ENCODE measurements around the gene PMIS2. TPM values are rescaled to one million over a fixed set of nuclear protein-coding genes. Genes with fewer than 3 reads are reported as not detected.

Gene PMIS2
- total RNA-seq, 1 experiment from 2014 or later = not detected

- CTCF ChIA-PET = no interaction called here
- no peak for DNase-seq
- peaks cover 7% of the 10 kb centered on the region for H3K4me1 Mint-ChIP-seq (ENCODE audit: low read depth, unreplicated experiment)
These were observed 43.3 kb downstream of the PMIS2 start for GRCh38 chr19:35629332-35629633.

GRCh38 chr19:35633727-35634440 lies 47.9 kb downstream of the PMIS2 start:
- Histone ChIP-seq H3K36me3 (ENCODE audit: control insufficient read depth, insufficient read depth, low read length) (peaks cover 6% of the 10 kb centered on the region), H3K9me3 (no peaks in the 10 kb centered on the region), H3K4me1 (no peaks in the 10 kb centered on the region), H3K27me3 (replicated peaks; ENCODE audit: control insufficient read depth, insufficient read depth, low read length) (no peaks in the 10 kb centered on the region), H3K4me3 (ENCODE audit: low read depth, low read length) (no peak overlapping the region)
- BruUV-seq (replicated peaks) = no TSS peak
- Mint-ChIP-seq H3K36me3 (ENCODE audit: insufficient read depth, unreplicated experiment) (peaks cover 80% of the 10 kb centered on the region), H3K27ac (ENCODE audit: unreplicated experiment) (no peak overlapping the region), H3K4me1 (ENCODE audit: low read depth, unreplicated experiment) (peaks cover 7% of the 10 kb centered on the region), H3K9me3 (ENCODE audit: unreplicated experiment) (no peaks in the 10 kb centered on the region), H3K4me3 (ENCODE audit: unreplicated experiment) (no peak overlapping the region), H3K27me3 (ENCODE audit: insufficient read depth, unreplicated experiment) (no peaks in the 10 kb centered on the region)
- POLR2A ChIA-PET = no interaction called here
- CTCF ChIA-PET = no interaction called here
- intact Hi-C loops (cut with micrococcal nuclease; ENCODE audit: unreplicated experiment) = no loop called here
- DNase-seq = no peak
- TF ChIP-seq CTCF (IDR thresholded peaks at IDR 0.05; ENCODE audit: insufficient read depth in 1 of 2, low read depth in 1 of 2, low read length in 1 of 2, severe bottlenecking in 1 of 2, unreplicated experiment in 1 of 2) = no peak

More at GRCh38 chr19:35629332-35629633, 43.3 kb downstream of the PMIS2 start:
- Mint-ChIP-seq H3K27me3 (ENCODE audit: insufficient read depth, unreplicated experiment) (no peaks in the 10 kb centered on the region), H3K9me3 (ENCODE audit: unreplicated experiment) (no peaks in the 10 kb centered on the region), H3K36me3 (ENCODE audit: insufficient read depth, unreplicated experiment) (peaks cover 64% of the 10 kb centered on the region), H3K27ac (ENCODE audit: unreplicated experiment) (peak overlapping the region; percentile 100), H3K4me3 (ENCODE audit: unreplicated experiment) (peak overlapping the region; percentile 100)
- H3K4me1 ChIP-seq = no peaks in the 10 kb centered on the region
- peaks cover 6% of the 10 kb centered on the region for H3K36me3 ChIP-seq (ENCODE audit: control insufficient read depth, insufficient read depth, low read length)
- BruUV-seq (replicated peaks) = TSS peak; percentile 65
- intact Hi-C loops (cut with micrococcal nuclease; ENCODE audit: unreplicated experiment) = loop anchor here (5.0 kb wide), 1 partner anchor 82 kb away; the partner anchor contains the start of gene TMEM147
- no peaks in the 10 kb centered on the region for H3K27me3 ChIP-seq (replicated peaks; ENCODE audit: control insufficient read depth, insufficient read depth, low read length)
- POLR2A ChIA-PET = interaction anchor here (1.0 kb wide), 1 partner anchor 19 kb away, joined by 3 read pairs; the partner anchor contains the start of gene COX6B1
- TF ChIP-seq CTCF (IDR thresholded peaks at IDR 0.05; ENCODE audit: insufficient read depth in 1 of 2, low read depth in 1 of 2, low read length in 1 of 2, severe bottlenecking in 1 of 2, unreplicated experiment in 1 of 2) = no peak
- no peaks in the 10 kb centered on the region for H3K9me3 ChIP-seq
- peak overlapping the region; percentile 90 for H3K4me3 ChIP-seq (ENCODE audit: low read depth, low read length)

- CTCF ChIA-PET = no interaction called here
- TF ChIP-seq CTCF (IDR thresholded peaks at IDR 0.05; ENCODE audit: insufficient read depth in 1 of 2, low read depth in 1 of 2, low read length in 1 of 2, severe bottlenecking in 1 of 2, unreplicated experiment in 1 of 2) = no peak
- peaks cover 3% of the 10 kb centered on the region; the same call in 1 of the 2 replicates for H3K36me3 ChIP-seq (ENCODE audit: control insufficient read depth, insufficient read depth, low read length)
- Mint-ChIP-seq H3K4me3 (ENCODE audit: unreplicated experiment) (no peak overlapping the region), H3K27ac (ENCODE audit: unreplicated experiment) (no peak overlapping the region), H3K9me3 (ENCODE audit: unreplicated experiment) (no peaks in the 10 kb centered on the region), H3K36me3 (ENCODE audit: insufficient read depth, unreplicated experiment) (peaks cover 58% of the 10 kb centered on the region), H3K4me1 (ENCODE audit: low read depth, unreplicated experiment) (no peaks in the 10 kb centered on the region), H3K27me3 (ENCODE audit: insufficient read depth, unreplicated experiment) (no peaks in the 10 kb centered on the region)
- no peak for DNase-seq
- no peaks in the 10 kb centered on the region for H3K4me1 ChIP-seq
- BruUV-seq (replicated peaks) = no TSS peak
- no peak overlapping the region for H3K4me3 ChIP-seq (ENCODE audit: low read depth, low read length)
- intact Hi-C loops (cut with micrococcal nuclease; ENCODE audit: unreplicated experiment) = no loop called here
- H3K9me3 ChIP-seq = no peaks in the 10 kb centered on the region
- POLR2A ChIA-PET = interaction anchor here (0.5 kb wide), 1 partner anchor 101 kb away, joined by 7 read pairs; no protein-coding TSS in a partner anchor
- H3K27me3 ChIP-seq (replicated peaks; ENCODE audit: control insufficient read depth, insufficient read depth, low read length) = no peaks in the 10 kb centered on the region
These were observed 50.7 kb downstream of the PMIS2 start for GRCh38 chr19:35636651-35637050.

Other genes starting within 250 kb of the PMIS2 start
- not detected in 2 replicates for gene FFAR1, start 238.3 kb upstream of the PMIS2 start, total RNA-seq (2022)
- gene FFAR3, start 227.7 kb upstream of the PMIS2 start, total RNA-seq (2022) = not detected in 2 replicates
- not detected in 2 replicates for gene GPR42, start 215.1 kb upstream of the PMIS2 start, total RNA-seq (2022)
- not detected in 2 replicates for gene FFAR2, start 137.9 kb upstream of the PMIS2 start, total RNA-seq (2022)
- gene KRTDAP, start 95.7 kb upstream of the PMIS2 start, total RNA-seq (2022) = not detected in 2 replicates
- 341 and 354 TPM in 2 replicates for gene DMKN, start 72.5 kb upstream of the PMIS2 start, total RNA-seq (2022)
- not detected in 2 replicates for gene SBSN, start 57.9 kb upstream of the PMIS2 start, total RNA-seq (2022)
- not detected in 2 replicates for gene GAPDHS, start 52.7 kb upstream of the PMIS2 start, total RNA-seq (2022)
- gene TMEM147, start 40.5 kb upstream of the PMIS2 start, total RNA-seq (2022) = 126 and 140 TPM in 2 replicates
- not detected in 2 replicates for gene ATP4A, start 22.5 kb upstream of the PMIS2 start, total RNA-seq (2022)
- gene HAUS5, start 26.6 kb downstream of the PMIS2 start, total RNA-seq (2022) = 26.4 and 27.9 TPM in 2 replicates
- 140 and 165 TPM in 2 replicates for gene RBM42, start 42.9 kb downstream of the PMIS2 start, total RNA-seq (2022)
- 0.77 and 1.3 TPM in 2 replicates for gene ETV2, start 55.6 kb downstream of the PMIS2 start, total RNA-seq (2022)
- gene COX6B1, start 62.1 kb downstream of the PMIS2 start, total RNA-seq (2022) = 551 and 639 TPM in 2 replicates
- not detected in 2 replicates for gene UPK1A, start 80.3 kb downstream of the PMIS2 start, total RNA-seq (2022)
- not detected in 2 replicates for gene ZBTB32, start 118.4 kb downstream of the PMIS2 start, total RNA-seq (2022)
- 54.2 and 62.6 TPM in 2 replicates for gene KMT2B, start 131.8 kb downstream of the PMIS2 start, total RNA-seq (2022)
- 10.1 and 11.3 TPM in 2 replicates for gene IGFLR1, start 156.3 kb downstream of the PMIS2 start, total RNA-seq (2022)
- gene U2AF1L4, start 159.2 kb downstream of the PMIS2 start, total RNA-seq (2022) = 21.3 and 24.6 TPM in 2 replicates
- gene PSENEN, start 159.5 kb downstream of the PMIS2 start, total RNA-seq (2022) = 70.2 and 70.5 TPM in 2 replicates
- 8.1 and 10.2 TPM in 2 replicates for gene LIN37, start 162.4 kb downstream of the PMIS2 start, total RNA-seq (2022)
- 0.48 and 0.81 TPM in 2 replicates for gene HSPB6, start 170.9 kb downstream of the PMIS2 start, total RNA-seq (2022)
- gene PROSER3, start 172.0 kb downstream of the PMIS2 start, total RNA-seq (2022) = 34.6 and 37.0 TPM in 2 replicates
- gene ARHGAP33, start 189.4 kb downstream of the PMIS2 start, total RNA-seq (2022) = 17.8 and 18.3 TPM in 2 replicates
- gene PRODH2, start 226.7 kb downstream of the PMIS2 start, total RNA-seq (2022) = 0.28 TPM in 1 of 2 replicates, not detected in the other